Activated B cell treated with CpG ODN at 0.5 μM for 24 hours (primary cell): ENCODE measurements around the gene SLC15A3. TPM values are rescaled to one million over a fixed set of nuclear protein-coding genes. Genes with fewer than 3 reads are reported as not detected.

Source experiments
- ATAC-seq: fragments of 200-7000 bp; cut with Tn5 transposase; one replicate; pipeline ENCODE4 v1.10.0; 2021; ENCODE audit warnings: low read depth, mild to moderate bottlenecking, moderate library complexity
- CTCF ChIA-PET: fragments of 350-600 bp; sonication (Branson Sonifier 250); formaldehyde crosslinking; loops from one replicate; lab custom pipeline; 2021; ENCODE audit warnings: antibody characterized with exemption; lab: Charles Lee
- POLR2A ChIA-PET: fragments of 350-600 bp; sonication (Branson Sonifier 250); formaldehyde crosslinking; loops from one replicate; lab custom pipeline; 2021; ENCODE audit warnings: antibody characterized with exemption; lab: Charles Lee
- DNase-seq: peaks from one replicate; pipeline ENCODE4 v3.0.0; 2022
- H3K27ac Mint-ChIP-seq: one replicate; pipeline ENCODE4 v1.8.0; 2020; ENCODE audit warnings: mixed read lengths
- H3K27me3 Mint-ChIP-seq: one replicate; pipeline ENCODE4 v1.8.0; 2021; ENCODE audit warnings: mixed read lengths
- H3K36me3 Mint-ChIP-seq: one replicate; pipeline ENCODE4 v1.8.0; 2021; ENCODE audit warnings: low read depth, mixed read lengths
- H3K4me1 Mint-ChIP-seq: one replicate; pipeline ENCODE4 v1.8.0; 2021; ENCODE audit warnings: mixed read lengths
- H3K4me3 Mint-ChIP-seq: one replicate; pipeline ENCODE4 v1.8.0; 2020; ENCODE audit warnings: mild to moderate bottlenecking, mixed read lengths
- H3K9me3 Mint-ChIP-seq: one replicate; pipeline ENCODE4 v1.8.0; 2020; ENCODE audit warnings: mixed read lengths
- intact Hi-C: fragments of 100-400 bp; cut with micrococcal nuclease; formaldehyde crosslinking; loops from one replicate; pipeline ENCODE4 v1.15.1; 2024
- total RNA-seq: library from RNA; stranded (reverse); gene quantifications from 2 replicates; pipeline ENCODE4 v1.2.3, GENCODE V29; 2022
- TF ChIP-seq, protein P1 (sequence below): fragments of 200-600 bp; IDR thresholded peaks from one replicate; pipeline ENCODE4 v1.8.0; 2022; ENCODE audit warnings: antibody characterized with exemption, mild to moderate bottlenecking

Gene SLC15A3
- total RNA-seq, 1 donor from 2014 or later = 76.4 TPM

DNA sequence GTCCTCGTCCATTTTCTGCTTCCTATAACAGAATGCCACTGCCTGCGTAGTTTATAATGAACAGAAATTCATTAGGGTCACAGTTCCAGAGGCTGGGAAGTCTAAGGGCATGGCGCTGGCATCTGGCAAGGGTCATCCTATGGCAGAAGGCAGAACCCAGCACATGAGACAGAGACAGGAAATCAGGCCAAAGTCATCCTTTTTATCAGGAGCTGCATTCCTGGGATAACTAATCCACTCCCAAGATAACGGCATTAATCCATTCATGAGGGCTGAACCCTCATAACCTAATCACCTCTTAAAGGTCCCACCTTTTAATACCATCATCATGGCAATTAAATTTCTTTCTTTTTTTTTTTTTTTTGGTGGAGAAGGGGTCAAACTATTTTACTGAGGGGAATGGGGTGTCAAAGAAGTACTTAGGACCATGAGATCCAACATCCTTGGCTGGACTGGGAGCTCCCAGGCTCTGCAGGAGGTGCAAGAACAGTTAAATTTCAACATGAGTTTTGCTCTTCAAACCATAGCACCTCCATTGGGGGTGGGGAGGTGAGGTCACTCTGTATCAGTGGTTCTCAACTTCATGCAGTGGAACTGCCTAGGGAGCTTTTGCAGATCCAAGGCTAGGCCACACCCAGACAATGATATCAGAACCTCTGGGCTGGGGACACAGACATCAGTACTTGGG lies 33.6 kb downstream of the SLC15A3 start:
- Mint-ChIP-seq H3K9me3 (no peaks in the 10 kb centered on the region), H3K27me3 (no peaks in the 10 kb centered on the region), H3K36me3 (peaks cover 67% of the 10 kb centered on the region), H3K27ac (peak overlapping the region; percentile 46), H3K4me1 (peaks cover 63% of the 10 kb centered on the region), H3K4me3 (no peak overlapping the region)
- intact Hi-C loops = loop anchor here (5.0 kb wide), 1 partner anchor 104 kb away; no protein-coding TSS in a partner anchor
- POLR2A ChIA-PET = interaction anchor here (0.7 to 9.3 kb wide), 6 partner anchors 14 to 139 kb away, joined by 3 to 191 read pairs (median 4); partner anchors contain the start of genes CD6 and SLC15A3
- TF ChIP-seq, protein P1, sequence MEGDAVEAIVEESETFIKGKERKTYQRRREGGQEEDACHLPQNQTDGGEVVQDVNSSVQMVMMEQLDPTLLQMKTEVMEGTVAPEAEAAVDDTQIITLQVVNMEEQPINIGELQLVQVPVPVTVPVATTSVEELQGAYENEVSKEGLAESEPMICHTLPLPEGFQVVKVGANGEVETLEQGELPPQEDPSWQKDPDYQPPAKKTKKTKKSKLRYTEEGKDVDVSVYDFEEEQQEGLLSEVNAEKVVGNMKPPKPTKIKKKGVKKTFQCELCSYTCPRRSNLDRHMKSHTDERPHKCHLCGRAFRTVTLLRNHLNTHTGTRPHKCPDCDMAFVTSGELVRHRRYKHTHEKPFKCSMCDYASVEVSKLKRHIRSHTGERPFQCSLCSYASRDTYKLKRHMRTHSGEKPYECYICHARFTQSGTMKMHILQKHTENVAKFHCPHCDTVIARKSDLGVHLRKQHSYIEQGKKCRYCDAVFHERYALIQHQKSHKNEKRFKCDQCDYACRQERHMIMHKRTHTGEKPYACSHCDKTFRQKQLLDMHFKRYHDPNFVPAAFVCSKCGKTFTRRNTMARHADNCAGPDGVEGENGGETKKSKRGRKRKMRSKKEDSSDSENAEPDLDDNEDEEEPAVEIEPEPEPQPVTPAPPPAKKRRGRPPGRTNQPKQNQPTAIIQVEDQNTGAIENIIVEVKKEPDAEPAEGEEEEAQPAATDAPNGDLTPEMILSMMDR = no peak
- ATAC-seq (no peak), DNase-seq (no peak)
- CTCF ChIA-PET = interaction anchor here (1.2 kb wide), 1 partner anchor 211 kb away, joined by 4 read pairs; no protein-coding TSS in a partner anchor

DNA sequence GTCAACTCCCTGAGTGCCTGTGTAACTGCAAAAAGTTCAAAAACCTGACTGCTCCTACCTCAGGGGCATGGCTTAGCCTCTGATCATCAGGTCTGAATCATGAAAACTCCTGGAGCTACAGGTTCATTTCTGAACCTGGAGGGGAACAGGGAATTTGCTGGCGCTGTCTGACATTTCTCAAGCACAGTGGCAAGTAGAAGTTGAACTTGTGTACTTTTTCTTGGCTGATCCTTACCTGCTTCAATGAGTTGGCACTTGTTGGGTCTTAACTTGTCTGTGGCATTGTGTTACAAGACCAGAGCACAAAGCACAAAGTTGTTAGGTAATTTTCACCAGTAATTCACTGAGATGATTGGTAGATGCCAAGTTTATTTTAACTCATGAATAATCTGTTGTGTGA lies 34.7 kb downstream of the SLC15A3 start:
- Mint-ChIP-seq H3K9me3 (no peaks in the 10 kb centered on the region), H3K27me3 (no peaks in the 10 kb centered on the region), H3K4me3 (peak overlapping the region; percentile 24), H3K4me1 (peaks cover 70% of the 10 kb centered on the region), H3K36me3 (peaks cover 55% of the 10 kb centered on the region), H3K27ac (peak overlapping the region; percentile 22)
- TF ChIP-seq, protein P1 = no peak
- ChIA-PET POLR2A (interaction anchor here (0.6 to 9.3 kb wide), 3 partner anchors 15 to 153 kb away, joined by 8 to 191 read pairs (median 102); partner anchors contain the start of gene SLC15A3), CTCF (interaction anchor here (0.8 to 1.2 kb wide), 3 partner anchors 21 to 212 kb away, joined by 3 to 4 read pairs (median 3); no protein-coding TSS in a partner anchor)
- ATAC-seq (no peak), DNase-seq (no peak)
- intact Hi-C loops = loop anchor here (5.0 kb wide), 1 partner anchor 105 kb away; no protein-coding TSS in a partner anchor

DNA sequence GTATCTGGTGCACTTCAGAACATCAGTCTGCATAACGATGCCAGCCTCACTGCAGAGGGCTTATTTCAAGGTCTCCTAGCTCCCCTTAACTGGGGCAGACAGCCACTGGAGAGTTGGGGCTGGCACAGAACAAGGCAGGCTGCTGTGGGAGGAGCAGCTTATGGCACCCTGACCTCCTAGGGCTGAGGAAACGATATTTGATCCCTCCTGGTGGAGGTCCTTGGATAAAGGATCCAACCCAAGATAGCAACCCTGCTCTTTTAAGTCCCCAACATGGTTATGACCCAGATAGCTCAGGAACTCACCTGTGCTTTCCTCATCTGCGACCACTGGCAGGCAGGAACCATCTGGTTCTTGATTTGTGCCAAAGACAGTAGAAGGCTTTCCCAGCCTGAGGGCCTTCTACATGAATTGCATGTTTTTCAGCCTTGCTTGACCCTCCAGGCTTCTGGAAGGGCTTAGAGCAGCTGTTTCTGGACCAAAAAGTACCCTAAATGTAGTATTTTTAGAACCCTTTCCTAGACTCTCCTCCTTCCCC lies 35.2 kb downstream of the SLC15A3 start:
- DNase-seq (no peak), ATAC-seq (no peak)
- peak overlapping the region; percentile 95 for H3K27ac Mint-ChIP-seq
- TF ChIP-seq, protein P1 = no peak
- H3K4me1 Mint-ChIP-seq = peaks cover 75% of the 10 kb centered on the region
- ChIA-PET CTCF (interaction anchor here (0.8 to 2.6 kb wide), 6 partner anchors 15 to 54 kb away, joined by 3 to 38 read pairs (median 12); partner anchors contain the start of gene CD6), POLR2A (interaction anchor here (3.4 to 9.3 kb wide), 3 partner anchors 15 to 72 kb away, joined by 13 to 191 read pairs (median 102); partner anchors contain the start of gene SLC15A3)
- intact Hi-C loops = loop anchor here (5.0 kb wide), 1 partner anchor 106 kb away; no protein-coding TSS in a partner anchor
- no peak overlapping the region for H3K4me3 Mint-ChIP-seq
- no peaks in the 10 kb centered on the region for H3K27me3 Mint-ChIP-seq
- H3K36me3 Mint-ChIP-seq = peaks cover 50% of the 10 kb centered on the region
- H3K9me3 Mint-ChIP-seq = no peaks in the 10 kb centered on the region

DNA sequence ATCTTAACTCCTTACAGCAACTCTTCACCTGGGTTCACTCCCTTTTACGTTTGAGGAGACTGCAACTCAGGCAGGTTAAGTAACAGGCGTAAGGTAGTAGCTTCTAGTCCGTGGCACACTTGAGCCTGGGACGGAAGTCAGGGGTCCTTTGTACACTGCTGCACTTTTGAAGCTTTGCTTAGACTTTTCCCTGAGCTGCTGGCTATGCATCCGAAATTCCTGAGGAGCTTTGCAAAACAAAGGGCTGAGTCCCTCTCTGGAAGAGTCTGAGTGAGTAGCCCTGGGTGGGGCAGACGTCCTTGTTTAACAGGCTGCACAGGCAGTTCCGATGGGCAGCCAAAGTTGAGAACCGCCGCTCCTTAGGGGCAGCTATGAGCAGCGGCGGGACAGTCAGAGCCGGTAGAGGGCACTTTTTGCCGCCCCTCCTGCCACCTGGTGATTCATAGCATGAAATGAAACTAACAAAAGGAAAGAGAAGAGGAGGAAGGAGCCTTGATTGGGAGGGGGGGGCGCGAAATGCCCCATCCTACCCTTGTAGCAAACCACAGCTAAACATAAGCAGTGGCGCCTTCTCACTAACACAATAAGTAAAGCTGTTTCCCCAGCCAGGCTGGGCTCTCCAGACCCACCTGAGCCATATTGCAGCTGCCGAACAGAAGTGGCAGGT lies 36.6 kb downstream of the SLC15A3 start:
- ChIA-PET CTCF (interaction anchor here (0.6 to 2.6 kb wide), 28 partner anchors 8 to 567 kb away, joined by 3 to 38 read pairs (median 5); partner anchors contain the start of genes CD6, PRPF19, SLC15A3 and VPS37C), POLR2A (interaction anchor here (0.5 to 9.3 kb wide), 22 partner anchors 8 to 446 kb away, joined by 3 to 191 read pairs (median 7); partner anchors contain the start of genes CD6, CYB561A3, PRPF19 and SLC15A3)
- Mint-ChIP-seq H3K27ac (peak overlapping the region; percentile 95), H3K4me1 (peaks cover 87% of the 10 kb centered on the region), H3K4me3 (peak overlapping the region; percentile 98), H3K9me3 (no peaks in the 10 kb centered on the region), H3K27me3 (no peaks in the 10 kb centered on the region), H3K36me3 (peaks cover 37% of the 10 kb centered on the region)
- ATAC-seq (peak; percentile 63), DNase-seq (peak; percentile 68)
- TF ChIP-seq, protein P1 = no peak
- intact Hi-C loops = loop anchor here (1.0 to 5.0 kb wide), 11 partner anchors 9 to 272 kb away; partner anchors contain the start of genes PRPF19, SLC15A3 and VPS37C
